A204.1 (cell line): ENCODE data around the gene APOD.

Experiments used
- FAIRE-seq: peaks from 2 replicates; lab custom pipeline; 2012; peaks lifted over from hg19 to GRCh38; lab: Jason Lieb, UNC

Gene APOD

GRCh38 chr3:195553268-195553667 lies 30.5 kb downstream of the APOD start:
- FAIRE-seq = no peak

- FAIRE-seq = no peak
Measured at GRCh38 chr3:195551381-195551978, 32.3 kb downstream of the APOD start.

GRCh38 chr3:195550723-195551122 lies 33.0 kb downstream of the APOD start:
- FAIRE-seq = no peak

- FAIRE-seq = no peak
Measured at GRCh38 chr3:195549931-195550519, 33.7 kb downstream of the APOD start.

GRCh38 chr3:195548987-195549386 lies 34.8 kb downstream of the APOD start:
- FAIRE-seq = no peak

- no peak for FAIRE-seq
Measured at GRCh38 chr3:195548501-195548900, 35.2 kb downstream of the APOD start.

- FAIRE-seq = no peak
Measured at GRCh38 chr3:195548006-195548405, 35.7 kb downstream of the APOD start.

- FAIRE-seq = no peak
Measured at GRCh38 chr3:195546130-195546560, 37.6 kb downstream of the APOD start.

- no peak for FAIRE-seq
Measured at GRCh38 chr3:195544634-195545033, 39.1 kb downstream of the APOD start.

- no peak for FAIRE-seq
Measured at GRCh38 chr3:195544230-195544536, 39.6 kb downstream of the APOD start.

- FAIRE-seq = no peak
Measured at GRCh38 chr3:195543500-195544229, 40.1 kb downstream of the APOD start.

- no peak for FAIRE-seq
Measured at GRCh38 chr3:195542698-195543499, 40.8 kb downstream of the APOD start, which contains the start of gene PPP1R2. PPP1R2 (minus strand) TSS chr3:195543325; CDS start chr3:195543025, 300 bp downstream.

GRCh38 chr3:195542316-195542697 lies 41.4 kb downstream of the APOD start:
- no peak for FAIRE-seq

- no peak for FAIRE-seq
Measured at GRCh38 chr3:195540511-195540910, 43.2 kb downstream of the APOD start.

- no peak for FAIRE-seq
Measured at GRCh38 chr3:195540027-195540426, 43.7 kb downstream of the APOD start.

GRCh38 chr3:195539479-195539878 lies 44.3 kb downstream of the APOD start:
- FAIRE-seq = no peak

- FAIRE-seq = no peak
Measured at GRCh38 chr3:195537995-195538394, 45.7 kb downstream of the APOD start.

- no peak for FAIRE-seq
Measured at GRCh38 chr3:195535293-195535692, 48.4 kb downstream of the APOD start.

GRCh38 chr3:195532834-195533233 lies 50.9 kb downstream of the APOD start:
- FAIRE-seq = no peak

GRCh38 chr3:195532345-195532744 lies 51.4 kb downstream of the APOD start:
- FAIRE-seq = no peak

GRCh38 chr3:195531683-195532082 lies 52.1 kb downstream of the APOD start:
- FAIRE-seq = no peak

- FAIRE-seq = no peak
Measured at GRCh38 chr3:195526492-195526891, 57.2 kb downstream of the APOD start.
